ENCODE data around the gene FAM83G.

Gene FAM83G

DNA sequence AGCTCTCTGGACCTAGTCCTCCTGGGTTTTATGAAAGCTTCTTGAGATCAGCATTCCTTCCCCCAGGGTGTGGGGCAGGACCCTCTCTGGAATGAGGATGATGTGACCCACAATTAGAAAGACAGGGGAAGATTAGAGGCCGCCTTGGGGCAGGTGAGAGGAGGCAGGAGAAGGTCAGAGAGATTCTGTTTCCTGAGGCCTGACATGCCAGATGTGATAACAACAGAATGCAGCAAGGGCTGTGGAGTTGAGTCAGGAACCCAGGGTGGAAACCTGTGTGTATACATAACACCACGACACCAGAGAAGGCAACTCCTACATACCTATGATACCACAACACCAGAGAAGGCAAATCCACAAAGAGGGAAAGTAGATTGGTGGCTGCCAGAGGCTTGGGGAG is 58.0 kb downstream of the FAM83G start:
- no peaks in the 10 kb centered on the region for H3K4me1 ChIP-seq (ENCODE audit: control insufficient read depth, insufficient read depth, low read length)
- CTCF ChIA-PET: interaction anchor here (0.7 to 1.0 kb wide), 2 partner anchors 15 to 716 kb away, joined by 3 to 5 read pairs; no protein-coding TSS in a partner anchor
- no peaks in the 10 kb centered on the region for H3K9me3 ChIP-seq (ENCODE audit: control insufficient read depth, insufficient read depth, low read depth, low read length)
- no peak overlapping the region for H3K4me3 ChIP-seq (ENCODE audit: low read depth, low read length)
- TF ChIP-seq, protein P1, sequence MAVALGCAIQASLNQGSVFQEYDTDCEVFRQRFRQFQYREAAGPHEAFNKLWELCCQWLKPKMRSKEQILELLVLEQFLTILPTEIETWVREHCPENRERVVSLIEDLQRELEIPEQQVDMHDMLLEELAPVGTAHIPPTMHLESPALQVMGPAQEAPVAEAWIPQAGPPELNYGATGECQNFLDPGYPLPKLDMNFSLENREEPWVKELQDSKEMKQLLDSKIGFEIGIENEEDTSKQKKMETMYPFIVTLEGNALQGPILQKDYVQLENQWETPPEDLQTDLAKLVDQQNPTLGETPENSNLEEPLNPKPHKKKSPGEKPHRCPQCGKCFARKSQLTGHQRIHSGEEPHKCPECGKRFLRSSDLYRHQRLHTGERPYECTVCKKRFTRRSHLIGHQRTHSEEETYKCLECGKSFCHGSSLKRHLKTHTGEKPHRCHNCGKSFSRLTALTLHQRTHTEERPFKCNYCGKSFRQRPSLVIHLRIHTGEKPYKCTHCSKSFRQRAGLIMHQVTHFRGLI (tag by site-specific recombination; IDR thresholded peaks at IDR 0.05): no peak
- TF ChIP-seq ZNF777 (tag by site-specific recombination; IDR thresholded peaks at IDR 0.05; ENCODE audit: borderline replicate concordance) (no peak), ZNF624 (tag by site-specific recombination; IDR thresholded peaks at IDR 0.05) (no peak), ZNF558 (tag by site-specific recombination; IDR thresholded peaks at IDR 0.05) (no peak), ZNF629 (tag by site-specific recombination; IDR thresholded peaks at IDR 0.05) (no peak), ZNF521 (tag by site-specific recombination; IDR thresholded peaks at IDR 0.05) (no peak), ZNF133 (tag by site-specific recombination; IDR thresholded peaks at IDR 0.05) (no peak), ZNF223 (tag by site-specific recombination; IDR thresholded peaks at IDR 0.05) (no peak), KLF16 (tag by site-specific recombination; IDR thresholded peaks at IDR 0.05) (no peak), KLF9 (tag by site-specific recombination; IDR thresholded peaks at IDR 0.05; ENCODE audit: low read depth) (no peak), EGR2 (tag by site-specific recombination; IDR thresholded peaks at IDR 0.05; ENCODE audit: low read depth) (no peak)
- TF ChIP-seq, protein P2, sequence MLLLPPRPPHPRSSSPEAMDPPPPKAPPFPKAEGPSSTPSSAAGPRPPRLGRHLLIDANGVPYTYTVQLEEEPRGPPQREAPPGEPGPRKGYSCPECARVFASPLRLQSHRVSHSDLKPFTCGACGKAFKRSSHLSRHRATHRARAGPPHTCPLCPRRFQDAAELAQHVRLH (tag by site-specific recombination; IDR thresholded peaks at IDR 0.05): no peak
- H3K36me3 ChIP-seq (ENCODE audit: control insufficient read depth in 2 of 2, insufficient read depth in 1 of 2, low read length in 2 of 2): no peaks in the 10 kb centered on the region
- H3K27ac ChIP-seq (ENCODE audit: extremely low read depth, low read depth, low read length): no peak overlapping the region
- POLR2A ChIA-PET: no interaction called here

DNA sequence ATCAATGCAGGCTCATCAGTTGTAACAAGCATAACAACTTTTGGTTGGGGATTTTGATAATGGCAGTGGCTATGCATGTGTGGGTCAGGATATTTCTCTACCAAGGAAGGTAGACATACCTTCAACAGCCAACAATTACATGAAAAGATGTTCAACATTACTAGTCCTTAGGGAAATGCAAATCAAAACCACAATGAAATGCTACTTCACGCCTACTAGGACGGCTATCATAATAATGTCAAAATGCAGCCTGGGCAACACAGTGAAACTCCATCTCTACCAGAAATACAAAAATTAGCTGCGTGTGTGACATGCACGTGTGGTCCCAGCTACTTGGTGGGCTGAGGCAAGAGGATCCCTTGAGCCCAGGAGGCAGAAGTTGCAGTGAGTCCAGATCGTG is 59.9 kb downstream of the FAM83G start:
- Histone ChIP-seq H3K27ac (ENCODE audit: extremely low read depth, low read depth, low read length) (no peak overlapping the region), H3K36me3 (ENCODE audit: control insufficient read depth in 2 of 2, insufficient read depth in 1 of 2, low read length in 2 of 2) (no peaks in the 10 kb centered on the region), H3K9me3 (ENCODE audit: control insufficient read depth, insufficient read depth, low read depth, low read length) (no peaks in the 10 kb centered on the region), H3K4me1 (ENCODE audit: control insufficient read depth, insufficient read depth, low read length) (no peaks in the 10 kb centered on the region), H3K4me3 (ENCODE audit: low read depth, low read length) (no peak overlapping the region)
- ChIA-PET CTCF (interaction anchor here (2.5 kb wide), 1 partner anchor 17 kb away, joined by 11 read pairs; no protein-coding TSS in a partner anchor), POLR2A (no interaction called here)
- TF ChIP-seq, protein P3, sequence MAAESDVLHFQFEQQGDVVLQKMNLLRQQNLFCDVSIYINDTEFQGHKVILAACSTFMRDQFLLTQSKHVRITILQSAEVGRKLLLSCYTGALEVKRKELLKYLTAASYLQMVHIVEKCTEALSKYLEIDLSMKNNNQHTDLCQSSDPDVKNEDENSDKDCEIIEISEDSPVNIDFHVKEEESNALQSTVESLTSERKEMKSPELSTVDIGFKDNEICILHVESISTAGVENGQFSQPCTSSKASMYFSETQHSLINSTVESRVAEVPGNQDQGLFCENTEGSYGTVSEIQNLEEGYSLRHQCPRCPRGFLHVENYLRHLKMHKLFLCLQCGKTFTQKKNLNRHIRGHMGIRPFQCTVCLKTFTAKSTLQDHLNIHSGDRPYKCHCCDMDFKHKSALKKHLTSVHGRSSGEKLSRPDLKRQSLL (tag by site-specific recombination; IDR thresholded peaks at IDR 0.05): no peak

DNA sequence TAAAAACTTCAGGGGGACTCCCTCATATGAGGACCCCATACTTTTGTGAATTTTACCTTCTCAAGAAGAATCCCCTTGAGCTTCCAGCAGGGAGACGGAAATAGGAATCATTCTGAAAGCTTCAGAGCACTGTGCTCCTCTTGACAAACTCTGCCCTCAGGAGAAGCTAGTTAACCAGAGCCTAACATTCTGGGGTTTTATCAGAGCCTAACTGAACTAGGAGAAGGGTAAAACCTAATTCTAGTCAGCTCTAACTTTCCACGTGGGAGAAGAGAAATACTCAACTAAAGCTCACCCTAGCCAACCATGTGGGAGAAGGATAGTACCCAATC is 65.9 kb downstream of the FAM83G start:
- TF ChIP-seq ZNF239 (tag by site-specific recombination; IDR thresholded peaks at IDR 0.05) (no peak), HOXA7 (CRISPR knock-in tag; IDR thresholded peaks at IDR 0.05; ENCODE audit: borderline replicate concordance) (no peak), ZBTB7A (tag by site-specific recombination; IDR thresholded peaks at IDR 0.05; ENCODE audit: low read depth) (no peak), ZNF366 (tag by site-specific recombination; conservative IDR thresholded peaks at IDR 0.05) (no peak), ZNF626 (tag by site-specific recombination; IDR thresholded peaks at IDR 0.05) (no peak), ZNF175 (tag by site-specific recombination; IDR thresholded peaks at IDR 0.05) (no peak)
- no peaks in the 10 kb centered on the region for H3K9me3 ChIP-seq (ENCODE audit: control insufficient read depth, insufficient read depth, low read depth, low read length)
- H3K4me1 ChIP-seq (ENCODE audit: control insufficient read depth, insufficient read depth, low read length): no peaks in the 10 kb centered on the region
- CTCF ChIA-PET: interaction anchor here (0.7 to 2.3 kb wide), 4 partner anchors 9 to 29 kb away, joined by 3 to 9 read pairs (median 6); no protein-coding TSS in a partner anchor
- POLR2A ChIA-PET: interaction anchor here (1.3 kb wide), 1 partner anchor 9 kb away, joined by 4 read pairs; no protein-coding TSS in a partner anchor
- H3K27ac ChIP-seq (ENCODE audit: extremely low read depth, low read depth, low read length): no peak overlapping the region
- no peak overlapping the region for H3K4me3 ChIP-seq (ENCODE audit: low read depth, low read length)
- H3K36me3 ChIP-seq (ENCODE audit: control insufficient read depth in 2 of 2, insufficient read depth in 1 of 2, low read length in 2 of 2): no peaks in the 10 kb centered on the region
